ENCODE results near the gene DGLUCY. TPM values are rescaled to one million over a fixed set of nuclear protein-coding genes. Genes with fewer than 3 reads are reported as not detected.
A peak's percentile ranks its signal among the peaks of the same experiment; 100 is the strongest.

Gene DGLUCY
- total RNA-seq, 1 experiment from 2014 or later = 54.8 TPM

GRCh38 chr14:91171291-91171690 is 57.4 kb downstream of the DGLUCY start:
- Mint-ChIP-seq H3K27me3 (ENCODE audit: insufficient read depth, unreplicated experiment) (no peaks in the 10 kb centered on the region), H3K36me3 (ENCODE audit: insufficient read depth, unreplicated experiment) (peaks cover 22% of the 10 kb centered on the region), H3K27ac (ENCODE audit: unreplicated experiment) (no peak overlapping the region), H3K4me1 (ENCODE audit: low read depth, unreplicated experiment) (peaks cover 5% of the 10 kb centered on the region), H3K9me3 (ENCODE audit: unreplicated experiment) (no peaks in the 10 kb centered on the region), H3K4me3 (ENCODE audit: unreplicated experiment) (no peak overlapping the region)
- CTCF ChIA-PET = interaction anchor here (0.7 to 1.1 kb wide), 2 partner anchors 32 to 58 kb away, joined by 3 read pairs; no protein-coding TSS in a partner anchor
- no peaks in the 10 kb centered on the region for H3K4me1 ChIP-seq
- TF ChIP-seq CTCF (IDR thresholded peaks at IDR 0.05; ENCODE audit: insufficient read depth in 1 of 2, low read depth in 1 of 2, low read length in 1 of 2, severe bottlenecking in 1 of 2, unreplicated experiment in 1 of 2) = no peak
- no peaks in the 10 kb centered on the region for H3K27me3 ChIP-seq (replicated peaks; ENCODE audit: control insufficient read depth, insufficient read depth, low read length)
- BruUV-seq (replicated peaks) = no TSS peak
- intact Hi-C loops (cut with micrococcal nuclease; ENCODE audit: unreplicated experiment) = no loop called here
- DNase-seq = no peak
- H3K4me3 ChIP-seq (ENCODE audit: low read depth, low read length) = no peak overlapping the region
- POLR2A ChIA-PET = no interaction called here
- H3K36me3 ChIP-seq (ENCODE audit: control insufficient read depth, insufficient read depth, low read length) = peaks cover 2% of the 10 kb centered on the region
- no peaks in the 10 kb centered on the region for H3K9me3 ChIP-seq

- no TSS peak for BruUV-seq (replicated peaks)
- Mint-ChIP-seq H3K36me3 (ENCODE audit: insufficient read depth, unreplicated experiment) (peaks cover 19% of the 10 kb centered on the region), H3K9me3 (ENCODE audit: unreplicated experiment) (no peaks in the 10 kb centered on the region), H3K4me3 (ENCODE audit: unreplicated experiment) (no peak overlapping the region), H3K27ac (ENCODE audit: unreplicated experiment) (peak overlapping the region; percentile 9), H3K27me3 (ENCODE audit: insufficient read depth, unreplicated experiment) (no peaks in the 10 kb centered on the region), H3K4me1 (ENCODE audit: low read depth, unreplicated experiment) (peaks cover 5% of the 10 kb centered on the region)
- ChIA-PET CTCF (interaction anchor here (0.6 to 3.8 kb wide), 18 partner anchors 15 to 862 kb away, joined by 3 to 39 read pairs (median 5); partner anchors contain the start of genes DGLUCY and RPS6KA5), POLR2A (interaction anchor here (0.6 kb wide), 2 partner anchors 113 to 1714 kb away, joined by 3 to 4 read pairs; partner anchors contain the start of gene RPS6KA5)
- no peaks in the 10 kb centered on the region for H3K27me3 ChIP-seq (replicated peaks; ENCODE audit: control insufficient read depth, insufficient read depth, low read length)
- TF ChIP-seq CTCF (IDR thresholded peaks at IDR 0.05; ENCODE audit: insufficient read depth in 1 of 2, low read depth in 1 of 2, low read length in 1 of 2, severe bottlenecking in 1 of 2, unreplicated experiment in 1 of 2) = peak; percentile 82 to 91
- intact Hi-C loops (cut with micrococcal nuclease; ENCODE audit: unreplicated experiment) = loop anchor here (1.0 kb wide), 3 partner anchors 35 to 270 kb away; partner anchors contain the start of gene RPS6KA5
- H3K4me3 ChIP-seq (ENCODE audit: low read depth, low read length) = no peak overlapping the region
- peak; percentile 81 to 83 for DNase-seq
- no peaks in the 10 kb centered on the region for H3K4me1 ChIP-seq
- peaks cover 2% of the 10 kb centered on the region; the same call in 1 of the 2 replicates for H3K36me3 ChIP-seq (ENCODE audit: control insufficient read depth, insufficient read depth, low read length)
- no peaks in the 10 kb centered on the region for H3K9me3 ChIP-seq
These were observed 59.4 kb downstream of the DGLUCY start for GRCh38 chr14:91173221-91173670.

GRCh38 chr14:91173904-91174303 is 60.0 kb downstream of the DGLUCY start:
- Histone ChIP-seq H3K4me3 (ENCODE audit: low read depth, low read length) (no peak overlapping the region), H3K9me3 (no peaks in the 10 kb centered on the region), H3K36me3 (ENCODE audit: control insufficient read depth, insufficient read depth, low read length) (peaks cover 2% of the 10 kb centered on the region; the same call in 1 of the 2 replicates), H3K27me3 (replicated peaks; ENCODE audit: control insufficient read depth, insufficient read depth, low read length) (no peaks in the 10 kb centered on the region), H3K4me1 (no peaks in the 10 kb centered on the region)
- no peak for DNase-seq
- Mint-ChIP-seq H3K4me1 (ENCODE audit: low read depth, unreplicated experiment) (peaks cover 5% of the 10 kb centered on the region), H3K36me3 (ENCODE audit: insufficient read depth, unreplicated experiment) (peaks cover 13% of the 10 kb centered on the region), H3K27ac (ENCODE audit: unreplicated experiment) (no peak overlapping the region), H3K4me3 (ENCODE audit: unreplicated experiment) (no peak overlapping the region), H3K9me3 (ENCODE audit: unreplicated experiment) (no peaks in the 10 kb centered on the region), H3K27me3 (ENCODE audit: insufficient read depth, unreplicated experiment) (no peaks in the 10 kb centered on the region)
- POLR2A ChIA-PET = no interaction called here
- BruUV-seq (replicated peaks) = no TSS peak
- no peak for TF ChIP-seq CTCF (IDR thresholded peaks at IDR 0.05; ENCODE audit: insufficient read depth in 1 of 2, low read depth in 1 of 2, low read length in 1 of 2, severe bottlenecking in 1 of 2, unreplicated experiment in 1 of 2)
- intact Hi-C loops (cut with micrococcal nuclease; ENCODE audit: unreplicated experiment) = loop anchor here (1.0 kb wide), 3 partner anchors 36 to 271 kb away; partner anchors contain the start of gene RPS6KA5
- CTCF ChIA-PET = interaction anchor here (0.9 to 3.8 kb wide), 3 partner anchors 27 to 272 kb away, joined by 5 to 39 read pairs (median 22); no protein-coding TSS in a partner anchor

Data from Caco-2 (cell line).